ENCODE data around the gene PRPSAP2. TPM values are rescaled to one million over a fixed set of nuclear protein-coding genes. Genes with fewer than 3 reads are reported as not detected.

PRPSAP2 gene
- total RNA-seq, 6 experiments from 2014 or later = 20.4 to 27.2 (median 23.1) TPM

- H3K36me3 Mint-ChIP-seq (ENCODE audit: low read depth) = no peaks in the 10 kb centered on the region
- H3K27me3 Mint-ChIP-seq (ENCODE audit: insufficient read depth) = peaks cover 62% of the 10 kb centered on the region
- no peaks in the 10 kb centered on the region for H3K9me3 Mint-ChIP-seq
- peaks cover 5% of the 10 kb centered on the region; the same call in 1 of the 2 replicates for H3K4me1 Mint-ChIP-seq (ENCODE audit: low read depth)
- no peak overlapping the region for H3K4me3 Mint-ChIP-seq
- no peak overlapping the region for H3K27ac Mint-ChIP-seq
- no peak for TF ChIP-seq CTCF (IDR thresholded peaks at IDR 0.05)
- DNase-seq = no peak
Measured at GRCh38 chr17:18947866-18948265, 89.9 kb downstream of the PRPSAP2 start.

GRCh38 chr17:18948476-18949006, 90.6 kb downstream of the PRPSAP2 start:
- Mint-ChIP-seq H3K4me3 (no peak overlapping the region), H3K4me1 (ENCODE audit: low read depth) (peaks cover 5% of the 10 kb centered on the region; the same call in 1 of the 2 replicates), H3K27ac (no peak overlapping the region), H3K36me3 (ENCODE audit: low read depth) (no peaks in the 10 kb centered on the region), H3K9me3 (no peaks in the 10 kb centered on the region), H3K27me3 (ENCODE audit: insufficient read depth) (peaks cover 62% of the 10 kb centered on the region)
- no peak for DNase-seq
- TF ChIP-seq CTCF (IDR thresholded peaks at IDR 0.05) = no peak

DNA sequence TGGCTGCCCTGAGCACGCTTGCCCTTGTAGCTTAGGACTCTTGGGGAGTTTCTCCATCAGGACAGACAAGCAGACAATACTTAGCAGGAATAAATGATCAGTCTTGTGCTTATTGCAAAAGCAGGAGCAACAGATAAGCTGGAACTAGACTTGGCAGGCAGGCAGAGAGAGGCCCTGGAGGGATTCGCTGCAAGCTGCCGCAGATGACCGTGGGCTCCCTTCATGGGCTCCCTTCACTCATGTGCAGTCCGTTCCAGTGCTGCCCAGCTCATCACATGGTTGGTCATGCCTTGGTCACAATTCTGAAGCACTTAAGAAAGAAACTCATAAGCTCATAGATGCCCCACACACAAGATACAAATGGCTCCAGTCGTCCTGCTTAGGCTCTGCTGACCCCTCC, 91.6 kb downstream of the PRPSAP2 start:
- H3K4me3 Mint-ChIP-seq = no peak overlapping the region
- no peaks in the 10 kb centered on the region for H3K9me3 Mint-ChIP-seq
- no peak for TF ChIP-seq CTCF (IDR thresholded peaks at IDR 0.05)
- peaks cover 5% of the 10 kb centered on the region; the same call in 1 of the 2 replicates for H3K4me1 Mint-ChIP-seq (ENCODE audit: low read depth)
- H3K27me3 Mint-ChIP-seq (ENCODE audit: insufficient read depth) = peaks cover 55% of the 10 kb centered on the region
- H3K36me3 Mint-ChIP-seq (ENCODE audit: low read depth) = no peaks in the 10 kb centered on the region
- DNase-seq = no peak
- no peak overlapping the region for H3K27ac Mint-ChIP-seq

GRCh38 chr17:18950346-18950745, 92.4 kb downstream of the PRPSAP2 start:
- H3K4me3 Mint-ChIP-seq = no peak overlapping the region
- TF ChIP-seq CTCF (IDR thresholded peaks at IDR 0.05) = no peak
- H3K4me1 Mint-ChIP-seq (ENCODE audit: low read depth) = peaks cover 5% of the 10 kb centered on the region; the same call in 1 of the 2 replicates
- DNase-seq = no peak
- H3K27ac Mint-ChIP-seq = no peak overlapping the region
- H3K27me3 Mint-ChIP-seq (ENCODE audit: insufficient read depth) = peaks cover 50% of the 10 kb centered on the region
- no peaks in the 10 kb centered on the region for H3K36me3 Mint-ChIP-seq (ENCODE audit: low read depth)
- no peaks in the 10 kb centered on the region for H3K9me3 Mint-ChIP-seq

DNA sequence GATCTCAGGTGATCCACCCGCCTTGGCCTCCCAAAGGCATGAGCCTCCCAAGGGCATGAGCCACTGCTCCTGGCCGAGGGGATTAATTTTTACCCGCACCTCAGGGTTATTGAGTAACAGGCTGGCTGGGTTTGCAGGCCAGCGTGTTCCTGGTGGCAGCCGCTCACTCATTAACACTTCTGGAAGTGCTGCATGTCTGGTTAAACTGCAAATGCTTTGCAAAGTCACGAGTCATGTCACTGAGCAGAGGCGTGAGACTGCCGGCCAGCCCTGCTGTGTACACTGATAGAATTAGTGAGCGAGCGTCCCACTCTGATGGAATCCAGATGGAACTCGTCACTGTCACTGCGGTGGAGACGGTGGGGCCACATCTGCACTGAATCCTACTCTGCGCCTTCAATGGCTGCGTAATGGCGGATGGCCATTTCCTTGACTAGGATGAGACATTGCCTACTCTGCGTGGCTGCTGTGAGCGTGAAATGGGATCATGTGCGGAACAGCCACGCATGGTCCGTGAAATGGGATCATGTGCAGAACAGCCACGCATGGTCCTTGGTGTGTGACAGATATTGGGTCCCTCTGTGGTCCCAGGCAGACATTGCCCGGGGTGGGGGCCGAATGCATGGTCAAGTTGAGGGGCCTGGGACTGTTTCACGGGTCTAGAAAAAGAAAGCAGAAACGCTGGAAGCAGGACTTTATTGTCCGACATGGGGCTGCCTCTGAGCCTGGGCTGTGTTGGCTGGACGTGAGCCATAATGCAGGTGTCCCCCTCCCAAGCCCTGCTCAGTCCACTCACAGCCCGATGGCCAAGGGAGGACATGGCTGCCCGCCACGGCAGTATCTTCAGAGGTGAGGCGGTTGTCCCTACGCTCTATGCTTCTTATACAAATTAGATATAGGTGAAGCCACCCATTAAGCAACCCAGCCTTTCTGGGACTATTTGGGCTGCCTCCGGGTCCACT, 93.3 kb downstream of the PRPSAP2 start:
- H3K27ac Mint-ChIP-seq = no peak overlapping the region
- no peaks in the 10 kb centered on the region for H3K36me3 Mint-ChIP-seq (ENCODE audit: low read depth)
- H3K27me3 Mint-ChIP-seq (ENCODE audit: insufficient read depth) = peaks cover 45% of the 10 kb centered on the region
- no peak for TF ChIP-seq CTCF (IDR thresholded peaks at IDR 0.05)
- no peaks in the 10 kb centered on the region for H3K9me3 Mint-ChIP-seq
- no peak for DNase-seq
- no peak overlapping the region for H3K4me3 Mint-ChIP-seq
- peaks cover 5% of the 10 kb centered on the region; the same call in 1 of the 2 replicates for H3K4me1 Mint-ChIP-seq (ENCODE audit: low read depth)
